GM06990 (cell line): Measurements from ENCODE around the gene ZNF213.

ENCODE experiments used
- DNase-seq: peaks from one replicate; pipeline ENCODE4 v3.0.0-alpha.2; 2011; ENCODE audit not compliant: insufficient read length; ENCODE audit errors: extremely low read depth
- H3K27me3 ChIP-seq: replicated peaks from 2 replicates; pipeline ENCODE4 v1.6.0; 2011; ENCODE audit warnings: low read length; ENCODE audit not compliant: control insufficient read depth, insufficient read depth
- H3K36me3 ChIP-seq: 2 replicates; pipeline ENCODE4 v1.5.1; 2011; ENCODE audit warnings: low read length; ENCODE audit not compliant: control insufficient read depth, insufficient read depth
- H3K4me3 ChIP-seq: replicated peaks from 2 replicates; pipeline ENCODE4 v1.5.1; 2011; ENCODE audit warnings: low read depth, mild to moderate bottlenecking, control low read depth, low read length
- CTCF ChIP-seq: IDR thresholded peaks from 2 replicates; pipeline ENCODE4 v1.5.1; 2011; ENCODE audit warnings: low read length, control low read depth, mild to moderate bottlenecking, inconsistent platforms; ENCODE audit not compliant: insufficient read depth, poor library complexity, severe bottlenecking

The ZNF213 gene

GRCh38 chr16:3131755-3132377 lies 3.0 kb upstream of the ZNF213 start:
- no peak overlapping the region for H3K4me3 ChIP-seq
- H3K27me3 ChIP-seq: no peaks in the 10 kb centered on the region
- DNase-seq: no peak
- TF ChIP-seq CTCF: peak; percentile 55
- peaks cover 5% of the 10 kb centered on the region for H3K36me3 ChIP-seq

- DNase-seq: no peak
- TF ChIP-seq CTCF: no peak
- Histone ChIP-seq H3K27me3 (no peaks in the 10 kb centered on the region), H3K36me3 (peaks cover 4% of the 10 kb centered on the region), H3K4me3 (peak overlapping the region; percentile 100)
Measured at GRCh38 chr16:3133844-3134243, 985 bp upstream of the ZNF213 start.

- Histone ChIP-seq H3K4me3 (peak overlapping the region; percentile 92), H3K27me3 (no peaks in the 10 kb centered on the region), H3K36me3 (peaks cover 4% of the 10 kb centered on the region)
- DNase-seq: no peak
- TF ChIP-seq CTCF: no peak
Measured at GRCh38 chr16:3135126-3135715, 392 bp downstream of the ZNF213 start.

GRCh38 chr16:3137267-3137666 lies 2.4 kb downstream of the ZNF213 start:
- no peak overlapping the region for H3K4me3 ChIP-seq
- no peak for DNase-seq
- H3K36me3 ChIP-seq: no peaks in the 10 kb centered on the region; the same call in none of the 2 replicates
- no peaks in the 10 kb centered on the region for H3K27me3 ChIP-seq
- no peak for TF ChIP-seq CTCF

GRCh38 chr16:3138342-3138741 lies 3.5 kb downstream of the ZNF213 start:
- H3K27me3 ChIP-seq: no peaks in the 10 kb centered on the region
- H3K36me3 ChIP-seq: no peaks in the 10 kb centered on the region; the same call in none of the 2 replicates
- no peak for DNase-seq
- no peak for TF ChIP-seq CTCF
- H3K4me3 ChIP-seq: no peak overlapping the region
